ENCODE results near the gene LSAMP. TPM values are rescaled to one million over a fixed set of nuclear protein-coding genes. Genes with fewer than 3 reads are reported as not detected.
"Not testable (repeated sequence)": the region's sequence is repeated elsewhere in the genome, so short reads cannot be mapped to it uniquely, and the experiment has no call there.

LSAMP gene
- total and polyA plus RNA-seq, 2 of the 8 experiments (the other 6 are each of a cell fraction or from before 2014, with no cell fraction given) = 1.8 to 5.7 TPM

GRCh38 chr3:115844729-115845128, 600.6 kb downstream of the LSAMP start:
- H2BK15ac ChIP-seq (ENCODE audit: low read length); H3K4ac ChIP-seq (replicated peaks; ENCODE audit: insufficient read length, low read depth, low read length); H2BK5ac ChIP-seq (ENCODE audit: low read depth, low read length); H3K36me3 ChIP-seq (ENCODE audit: control insufficient read depth in 2 of 4, insufficient read depth in 4 of 4, low read length in 3 of 4); H3K23ac ChIP-seq (ENCODE audit: insufficient read length); H3K9me3 ChIP-seq (ENCODE audit: insufficient read depth in 2 of 2, low read depth in 1 of 2, low read length in 1 of 2); H2BK120ac ChIP-seq (replicated peaks; ENCODE audit: low read depth, low read length); H3K56ac ChIP-seq (replicated peaks; ENCODE audit: insufficient read length, low read depth, low read length); H2AFZ ChIP-seq (ENCODE audit: low read length); FAIRE-seq; H3K4me2 ChIP-seq (ENCODE audit: insufficient read depth in 1 of 2, low read depth in 2 of 2, low read length in 2 of 2); POLR2A ChIA-PET (ENCODE audit: partially characterized antibody); DNase-seq (ENCODE audit: low read depth in 1 of 2, low spot score in 2 of 2); H3K18ac ChIP-seq (ENCODE audit: extremely low read depth, low read length); H3K4me1 ChIP-seq (replicated peaks in 1 of 4; ENCODE audit: control insufficient read depth in 3 of 4, insufficient read depth in 4 of 4, low read length in 3 of 4); H4K91ac ChIP-seq (replicated peaks; ENCODE audit: insufficient read length, low read length); H2AK5ac ChIP-seq (ENCODE audit: low read depth, low read length); H3K4me3 ChIP-seq (ENCODE audit: extremely low read depth in 1 of 4, insufficient read depth in 2 of 4, low read depth in 3 of 4, low read length in 4 of 4); H3K23me2 ChIP-seq (ENCODE audit: low read depth, low read length); H3K27ac ChIP-seq (ENCODE audit: low read depth, low read length); H4K20me1 ChIP-seq (replicated peaks in 1 of 2; ENCODE audit: control insufficient read depth in 1 of 2, insufficient read depth in 2 of 2, low read length in 2 of 2); H2BK12ac ChIP-seq (ENCODE audit: low read depth, low read length); H3K9ac ChIP-seq (replicated peaks in 1 of 4; ENCODE audit: extremely low read depth in 1 of 4, low read depth in 3 of 4, low read length in 3 of 4); H3K79me1 ChIP-seq (ENCODE audit: low read depth, low read length); H4K5ac ChIP-seq (ENCODE audit: insufficient read length, low read depth, low read length); H3K14ac ChIP-seq (ENCODE audit: insufficient read length); H3K79me2 ChIP-seq (ENCODE audit: control insufficient read depth in 1 of 2, insufficient read depth in 2 of 2, low read length in 2 of 2); H4K8ac ChIP-seq (ENCODE audit: extremely low read depth, insufficient read depth, low read length); H3K27me3 ChIP-seq (replicated peaks in 1 of 4; ENCODE audit: control insufficient read depth in 3 of 4, extremely low read depth in 1 of 4, insufficient read depth in 3 of 4, low read length in 3 of 4); H2BK20ac ChIP-seq (ENCODE audit: low read length): not testable (repeated sequence)
- CTCF ChIA-PET (ENCODE audit: partially characterized antibody) = interaction anchor here (1.3 kb wide), 1 partner anchor 61 kb away, joined by 4 read pairs; no protein-coding TSS in a partner anchor
- WGBS, 2 experiments (ENCODE audit: extremely low coverage in 1 of 2, insufficient coverage in 1 of 2, insufficient read length in 1 of 2, insufficient replicate concordance in 2 of 2, low coverage in 1 of 2, low lambda C conversion rate in 2 of 2, missing lambda C conversion rate in 1 of 2) = 100% methylated on average over 5 of the region's 5 CpGs; no CpG with 5 or more reads in 1 of the 2 experiments

Data from H1 (cell line).